Activated CD4-positive, alpha-beta T cell treated with anti-CD3 and anti-CD28 coated beads, Interleukin-2, amount 10 ng/mL, durations not matched to agents 7 days and 5 days (primary cell): ENCODE results near the gene C17orf78. TPM values are rescaled to one million over a fixed set of nuclear protein-coding genes. Genes with fewer than 3 reads are reported as not detected.

Experiments
- total RNA-seq, 2 experiments: library from RNA; stranded (reverse); gene quantifications; one replicate each; pipeline ENCODE4 v1.2.3, GENCODE V29; 2021

The C17orf78 gene
- total RNA-seq, 2 experiments from 2014 or later = not detected

Other genes with a start within 250 kb of the C17orf78 start
- gene ACACA, start 30.9 kb downstream of the C17orf78 start, total RNA-seq = 10 to 100 TPM; 38.7 TPM
- gene TADA2A, start 30.9 kb downstream of the C17orf78 start, total RNA-seq = 10 to 100 TPM; 40.9 to 45.0 TPM
- 10 to 100 TPM in 1 of 2 experiments, 1 to 10 TPM in 1; 9.3 to 11.0 TPM for gene DUSP14, start 113.9 kb downstream of the C17orf78 start, total RNA-seq
- gene SYNRG, start 233.4 kb downstream of the C17orf78 start, total RNA-seq = 100 to 1,000 TPM; 106 to 111 TPM